Liver (tissue), 5 donors: ENCODE data around the gene TNFRSF25. TPM values are rescaled to one million over a fixed set of nuclear protein-coding genes. Genes with fewer than 3 reads are reported as not detected.

Experiments used
- polyA plus RNA-seq, 2 donors: library from polyadenylated mRNA; stranded (reverse) in 1 of 2; unstranded in 1 of 2; fragments of 200-250 nt in 1 of 2; fragments of >200 nt in 1 of 2; fragmentation: Nextera tagmentation in 1 of 2; extraction: Ambion mirVana in 1 of 2; gene quantifications; one replicate each; pipeline versions ENCODE4 v1.2.1 to v1.2.3, GENCODE V29; 2013 to 2015
- small RNA-seq: library from RNA; depleted of rRNA; stranded (forward); fragments of <200 nt; gene quantifications from one replicate; pipeline ENCODE3, GENCODE V24; 2014
- total RNA-seq, 2 donors: library from RNA; depleted of rRNA; stranded (reverse); fragments of >200 nt; gene quantifications; one replicate each; pipeline ENCODE4 v1.2.3, GENCODE V29; 2014
- donor health status: healthy.
- donor health status: healthy.
- donor health status: healthy.

TNFRSF25 gene
- total and polyA plus RNA-seq, 4 donors, result 0.78 to 2.6 (median 2.0) TPM

Small RNAs within 50 kb of the gene (small RNA-seq; reads per million reads assigned to genes)
- not detected for gene MIR4252

Other genes with a start within 250 kb of the TNFRSF25 start
- 10 to 100 TPM; 26.8 to 38.2 TPM for gene ICMT, start 230.2 kb downstream of the TNFRSF25 start, total RNA-seq
- gene ICMT, start 230.2 kb downstream of the TNFRSF25 start, polyA plus RNA-seq, result 10 to 100 TPM in 1 of 2 donors, 1 to 10 TPM in 1; 7.1 to 16.8 TPM
- not detected for gene HES3, start 222.0 kb downstream of the TNFRSF25 start, total RNA-seq
- gene HES3, start 222.0 kb downstream of the TNFRSF25 start, polyA plus RNA-seq, result not detected
- 1 to 10 TPM in 1 of 2 donors, under 1 TPM in 1; 0.37 to 5.9 TPM for gene GPR153, start 205.1 kb downstream of the TNFRSF25 start, total RNA-seq
- 1 to 10 TPM; 2.2 to 3.3 TPM for gene GPR153, start 205.1 kb downstream of the TNFRSF25 start, polyA plus RNA-seq
- gene ACOT7, start 72.4 kb downstream of the TNFRSF25 start, total RNA-seq, result 10 to 100 TPM in 1 of 2 donors, 1 to 10 TPM in 1; 8.7 to 11.0 TPM
- 10 to 100 TPM in 1 of 2 donors, 1 to 10 TPM in 1; 9.7 to 14.4 TPM for gene ACOT7, start 72.4 kb downstream of the TNFRSF25 start, polyA plus RNA-seq
- not detected for gene HES2, start 46.3 kb downstream of the TNFRSF25 start, total RNA-seq
- under 1 TPM in 1 of 2 donors, not detected in 1; 0.10 TPM for gene HES2, start 46.3 kb downstream of the TNFRSF25 start, polyA plus RNA-seq
- gene ESPN, start 41.4 kb downstream of the TNFRSF25 start, total RNA-seq, result 10 to 100 TPM; 61.5 to 66.1 TPM
- gene ESPN, start 41.4 kb downstream of the TNFRSF25 start, polyA plus RNA-seq, result 100 to 1,000 TPM in 1 of 2 donors, 10 to 100 TPM in 1; 70.3 to 103 TPM
- gene PLEKHG5, start 25.5 kb upstream of the TNFRSF25 start, total RNA-seq, result 1 to 10 TPM; 1.4 to 1.9 TPM
- gene PLEKHG5, start 25.5 kb upstream of the TNFRSF25 start, polyA plus RNA-seq, result under 1 TPM; 0.28 to 0.81 TPM
- 10 to 100 TPM; 13.6 to 15.1 TPM for gene NOL9, start 88.3 kb upstream of the TNFRSF25 start, total RNA-seq
- 1 to 10 TPM; 2.1 to 5.3 TPM for gene NOL9, start 88.3 kb upstream of the TNFRSF25 start, polyA plus RNA-seq
- not detected for gene TAS1R1, start 89.1 kb upstream of the TNFRSF25 start, total RNA-seq
- gene TAS1R1, start 89.1 kb upstream of the TNFRSF25 start, polyA plus RNA-seq, result not detected
- gene ZBTB48, start 113.8 kb upstream of the TNFRSF25 start, total RNA-seq, result 10 to 100 TPM in 1 of 2 donors, 1 to 10 TPM in 1; 8.3 to 18.1 TPM
- 10 to 100 TPM in 1 of 2 donors, 1 to 10 TPM in 1; 9.4 to 16.8 TPM for gene ZBTB48, start 113.8 kb upstream of the TNFRSF25 start, polyA plus RNA-seq
- 10 to 100 TPM; 20.8 to 30.4 TPM for gene KLHL21, start 136.7 kb upstream of the TNFRSF25 start, total RNA-seq
- 10 to 100 TPM in 1 of 2 donors, 1 to 10 TPM in 1; 8.7 to 12.4 TPM for gene KLHL21, start 136.7 kb upstream of the TNFRSF25 start, polyA plus RNA-seq
- 1 to 10 TPM; 4.1 to 8.7 TPM for gene PHF13, start 147.6 kb upstream of the TNFRSF25 start, total RNA-seq
- gene PHF13, start 147.6 kb upstream of the TNFRSF25 start, polyA plus RNA-seq, result 1 to 10 TPM; 1.4 to 3.5 TPM
- gene THAP3, start 158.7 kb upstream of the TNFRSF25 start, total RNA-seq, result 1 to 10 TPM; 7.2 to 8.7 TPM
- gene THAP3, start 158.7 kb upstream of the TNFRSF25 start, polyA plus RNA-seq, result 10 to 100 TPM in 1 of 2 donors, 1 to 10 TPM in 1; 8.4 to 10.2 TPM
- 10 to 100 TPM; 24.7 to 36.1 TPM for gene DNAJC11, start 235.6 kb upstream of the TNFRSF25 start, total RNA-seq
- 10 to 100 TPM; 16.5 to 22.9 TPM for gene DNAJC11, start 235.6 kb upstream of the TNFRSF25 start, polyA plus RNA-seq